ENCODE results near the gene MPP4. TPM values are rescaled to one million over a fixed set of nuclear protein-coding genes. Genes with fewer than 3 reads are reported as not detected.
A peak's percentile ranks its signal among the peaks of the same experiment; 100 is the strongest.

MPP4 gene
- total RNA-seq, 1 experiment from 2014 or later, result 0.77 TPM

DNA sequence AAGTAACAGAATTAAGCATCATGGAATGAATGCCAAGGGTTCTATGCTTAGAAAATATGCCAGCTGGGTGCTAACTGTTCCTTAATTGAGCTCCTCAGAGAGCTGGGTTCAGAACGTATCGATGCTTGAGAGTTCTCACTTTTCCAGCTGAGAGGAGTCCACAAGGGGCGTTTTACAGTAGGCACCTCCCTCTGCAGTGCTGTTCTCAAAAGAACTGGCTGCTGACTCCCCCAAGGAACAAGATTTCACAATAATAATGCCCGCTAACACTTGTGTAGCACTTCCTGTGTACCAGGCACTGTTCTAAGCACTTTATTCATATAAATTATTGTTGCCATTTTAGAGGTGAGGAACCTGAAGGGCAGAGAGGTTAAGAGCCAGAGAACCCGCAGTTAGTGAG, 37.1 kb downstream of the MPP4 start:
- intact Hi-C loops (cut with micrococcal nuclease), result no loop called here
- H3K36me3 ChIP-seq (ENCODE audit: low read depth, low read length), result no peaks in the 10 kb centered on the region
- BruUV-seq (replicated peaks), result no TSS peak
- H3K9ac ChIP-seq (ENCODE audit: low read length), result no peak overlapping the region
- H2AFZ ChIP-seq (ENCODE audit: low read length), result no peak overlapping the region
- no peak overlapping the region for H3K4me3 ChIP-seq (ENCODE audit: low read length)
- no peak for DNase-seq
- no peaks in the 10 kb centered on the region for H3K9me3 ChIP-seq (ENCODE audit: low read length)
- H3K4me1 ChIP-seq (ENCODE audit: insufficient read depth, low read length), result peaks cover 6% of the 10 kb centered on the region; the same call in 1 of the 2 replicates
- H3K27me3 ChIP-seq (ENCODE audit: low read length), result no peaks in the 10 kb centered on the region
- no peaks in the 10 kb centered on the region for H3K9me2 ChIP-seq (replicated peaks; ENCODE audit: low read length)
- no peaks in the 10 kb centered on the region for H3F3A ChIP-seq (ENCODE audit: low read length, unreplicated experiment)
- CTCF ChIA-PET, result no interaction called here
- H4K20me1 ChIP-seq (ENCODE audit: low read length), result no peaks in the 10 kb centered on the region
- POLR2A ChIA-PET (ENCODE audit: unreplicated experiment), result no interaction called here
- H3K27ac ChIP-seq (ENCODE audit: low read length), result no peak overlapping the region
- ATAC-seq, result no peak
- TF ChIP-seq EZH2 (IDR thresholded peaks at IDR 0.05; ENCODE audit: low read length, unreplicated experiment), result no peak
- no peak for TF ChIP-seq EZH2phosphoT487 (IDR thresholded peaks at IDR 0.05; ENCODE audit: borderline replicate concordance, low read length)
- TF ChIP-seq, protein P1, sequence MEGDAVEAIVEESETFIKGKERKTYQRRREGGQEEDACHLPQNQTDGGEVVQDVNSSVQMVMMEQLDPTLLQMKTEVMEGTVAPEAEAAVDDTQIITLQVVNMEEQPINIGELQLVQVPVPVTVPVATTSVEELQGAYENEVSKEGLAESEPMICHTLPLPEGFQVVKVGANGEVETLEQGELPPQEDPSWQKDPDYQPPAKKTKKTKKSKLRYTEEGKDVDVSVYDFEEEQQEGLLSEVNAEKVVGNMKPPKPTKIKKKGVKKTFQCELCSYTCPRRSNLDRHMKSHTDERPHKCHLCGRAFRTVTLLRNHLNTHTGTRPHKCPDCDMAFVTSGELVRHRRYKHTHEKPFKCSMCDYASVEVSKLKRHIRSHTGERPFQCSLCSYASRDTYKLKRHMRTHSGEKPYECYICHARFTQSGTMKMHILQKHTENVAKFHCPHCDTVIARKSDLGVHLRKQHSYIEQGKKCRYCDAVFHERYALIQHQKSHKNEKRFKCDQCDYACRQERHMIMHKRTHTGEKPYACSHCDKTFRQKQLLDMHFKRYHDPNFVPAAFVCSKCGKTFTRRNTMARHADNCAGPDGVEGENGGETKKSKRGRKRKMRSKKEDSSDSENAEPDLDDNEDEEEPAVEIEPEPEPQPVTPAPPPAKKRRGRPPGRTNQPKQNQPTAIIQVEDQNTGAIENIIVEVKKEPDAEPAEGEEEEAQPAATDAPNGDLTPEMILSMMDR (conservative IDR thresholded peaks at IDR 0.05; ENCODE audit: low read depth, low read length), result no peak
- no peak overlapping the region for H3K4me2 ChIP-seq (ENCODE audit: low read length)
- no peaks in the 10 kb centered on the region for H3K79me2 ChIP-seq (ENCODE audit: low read length)

DNA sequence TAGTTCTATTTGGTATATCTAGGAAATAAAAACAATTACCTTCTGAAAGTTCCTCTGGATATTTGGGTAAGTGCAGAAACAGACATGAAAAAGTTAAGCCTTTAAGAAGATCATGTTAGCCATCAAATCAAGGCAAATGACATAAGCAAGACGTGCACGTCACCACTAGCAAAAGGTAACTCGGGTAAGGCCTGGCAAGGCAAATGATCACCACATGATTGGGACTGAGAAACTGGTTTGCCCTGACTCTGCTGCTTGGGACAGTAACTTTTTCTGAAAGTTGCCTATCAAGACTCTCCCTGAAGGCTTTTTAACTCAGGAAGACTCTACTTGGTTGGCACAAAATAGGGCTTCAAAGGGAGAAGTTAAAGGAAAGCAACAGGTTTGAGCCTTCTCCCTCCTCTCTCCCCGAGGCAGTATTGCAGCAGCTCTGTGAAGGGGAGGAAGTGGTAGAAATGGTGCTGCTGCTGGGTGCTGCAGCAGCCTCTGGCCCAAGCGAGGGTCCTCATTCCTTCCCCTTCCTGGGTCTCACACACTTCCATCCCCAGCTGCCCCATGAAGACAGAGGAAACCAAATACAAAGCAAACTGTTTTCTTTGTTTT, 38.0 kb downstream of the MPP4 start:
- BruUV-seq (replicated peaks), result no TSS peak
- ChIA-PET POLR2A (ENCODE audit: unreplicated experiment) (no interaction called here), CTCF (no interaction called here)
- Histone ChIP-seq H3K79me2 (ENCODE audit: low read length) (no peaks in the 10 kb centered on the region), H3K4me2 (ENCODE audit: low read length) (no peak overlapping the region), H4K20me1 (ENCODE audit: low read length) (no peaks in the 10 kb centered on the region), H3K9me2 (replicated peaks; ENCODE audit: low read length) (no peaks in the 10 kb centered on the region), H3K27me3 (ENCODE audit: low read length) (no peaks in the 10 kb centered on the region), H3K9ac (ENCODE audit: low read length) (no peak overlapping the region), H3K36me3 (ENCODE audit: low read depth, low read length) (no peaks in the 10 kb centered on the region), H3F3A (ENCODE audit: low read length, unreplicated experiment) (no peaks in the 10 kb centered on the region), H3K4me3 (ENCODE audit: low read length) (no peak overlapping the region), H3K27ac (ENCODE audit: low read length) (no peak overlapping the region), H3K4me1 (ENCODE audit: insufficient read depth, low read length) (peaks cover 2% of the 10 kb centered on the region; the same call in 1 of the 2 replicates), H2AFZ (ENCODE audit: low read length) (0 out of 2 replicates have a peak overlapping the region, but pooled peaks have one; percentile 6), H3K9me3 (ENCODE audit: low read length) (no peaks in the 10 kb centered on the region)
- DNase-seq (no peak), ATAC-seq (no peak)
- TF ChIP-seq, protein P1 (conservative IDR thresholded peaks at IDR 0.05; ENCODE audit: low read depth, low read length), result no peak
- TF ChIP-seq EZH2 (IDR thresholded peaks at IDR 0.05; ENCODE audit: low read length, unreplicated experiment) (no peak), EZH2phosphoT487 (IDR thresholded peaks at IDR 0.05; ENCODE audit: borderline replicate concordance, low read length) (no peak)
- intact Hi-C loops (cut with micrococcal nuclease), result no loop called here

GRCh38 chr2:201656740-201657139, 41.7 kb downstream of the MPP4 start:
- TF ChIP-seq, protein P1 (conservative IDR thresholded peaks at IDR 0.05; ENCODE audit: low read depth, low read length), result no peak
- TF ChIP-seq EZH2 (IDR thresholded peaks at IDR 0.05; ENCODE audit: low read length, unreplicated experiment), result no peak
- TF ChIP-seq EZH2phosphoT487 (IDR thresholded peaks at IDR 0.05; ENCODE audit: borderline replicate concordance, low read length), result no peak
- Histone ChIP-seq H3K79me2 (ENCODE audit: low read length) (no peaks in the 10 kb centered on the region), H4K20me1 (ENCODE audit: low read length) (no peaks in the 10 kb centered on the region), H3F3A (ENCODE audit: low read length, unreplicated experiment) (no peaks in the 10 kb centered on the region), H3K4me2 (ENCODE audit: low read length) (no peak overlapping the region), H3K9me2 (replicated peaks; ENCODE audit: low read length) (no peaks in the 10 kb centered on the region), H3K27ac (ENCODE audit: low read length) (no peak overlapping the region), H3K9me3 (ENCODE audit: low read length) (no peaks in the 10 kb centered on the region), H3K36me3 (ENCODE audit: low read depth, low read length) (no peaks in the 10 kb centered on the region), H2AFZ (ENCODE audit: low read length) (no peak overlapping the region), H3K9ac (ENCODE audit: low read length) (no peak overlapping the region), H3K4me3 (ENCODE audit: low read length) (no peak overlapping the region), H3K4me1 (ENCODE audit: insufficient read depth, low read length) (no peaks in the 10 kb centered on the region; the same call in 1 of the 2 replicates), H3K27me3 (ENCODE audit: low read length) (no peaks in the 10 kb centered on the region)
- BruUV-seq (replicated peaks), result no TSS peak
- intact Hi-C loops (cut with micrococcal nuclease), result no loop called here
- no peak for DNase-seq
- ATAC-seq, result no peak
- ChIA-PET POLR2A (ENCODE audit: unreplicated experiment) (no interaction called here), CTCF (no interaction called here)

All from PC-3 (cell line).